IMR-90 (cell line): Measurements from ENCODE around the gene KRT37. TPM values are rescaled to one million over a fixed set of nuclear protein-coding genes. Genes with fewer than 3 reads are reported as not detected.

Experiments
- ATAC-seq: fragments of 200-7000 bp; cut with Tn5 transposase; 2 replicates; pipeline ENCODE4 v1.9.1; 2020; ENCODE audit warnings: low read depth, mild to moderate bottlenecking, moderate library complexity
- BruUV-seq: library from RNA; stranded (reverse); fragments of 400-500 nt; replicated peaks from 2 replicates; lab custom pipeline; 2021; lab: Mats Ljungman, UMichigan
- CTCF ChIA-PET: fragments of 300-600 bp; formaldehyde crosslinking; extraction: SDS; loops from one replicate; lab custom pipeline; 2021; ENCODE audit warnings: antibody characterized with exemption; lab: Yijun Ruan, JAX
- POLR2A ChIA-PET: fragments of 300-600 bp; sonication (Branson Sonifier 250); formaldehyde crosslinking; loops from one replicate; lab custom pipeline; 2022; ENCODE audit warnings: antibody characterized with exemption; ENCODE audit not compliant: unreplicated experiment; lab: Charles Lee
- DNase-seq: peaks from one replicate; pipeline ENCODE4 v3.0.0; 2013
- H2AFZ ChIP-seq: replicated peaks from 2 replicates; pipeline ENCODE3; 2013; ENCODE audit warnings: low read length, mild to moderate bottlenecking; ENCODE audit not compliant: poor library complexity
- H2AK5ac ChIP-seq: 2 replicates; pipeline ENCODE4 v1.6.1; 2013; ENCODE audit warnings: low read depth, low read length, inconsistent platforms
- H2AK9ac ChIP-seq: replicated peaks from 2 replicates; pipeline ENCODE3; 2013; ENCODE audit warnings: mild to moderate bottlenecking, low read depth, low read length, moderate library complexity; ENCODE audit not compliant: poor library complexity
- H2BK120ac ChIP-seq: 2 replicates; pipeline ENCODE4 v1.6.1; 2013; ENCODE audit warnings: low read depth, low read length, inconsistent platforms
- H2BK15ac ChIP-seq: 3 replicates; pipeline ENCODE4 v1.6.1; 2013; ENCODE audit warnings: low read depth, low read length, inconsistent platforms
- H2BK20ac ChIP-seq: 2 replicates; pipeline ENCODE4 v1.6.1; 2013; ENCODE audit warnings: low read depth, mild to moderate bottlenecking, inconsistent platforms, low read length, moderate library complexity
- H2BK5ac ChIP-seq: 2 replicates; pipeline ENCODE4 v1.6.1; 2013; ENCODE audit warnings: mild to moderate bottlenecking, low read depth, low read length, inconsistent platforms; ENCODE audit not compliant: poor library complexity, severe bottlenecking
- H3K14ac ChIP-seq: replicated peaks from 2 replicates; pipeline ENCODE4 v1.6.1; 2013; ENCODE audit warnings: low read depth, low read length, inconsistent platforms
- H3K18ac ChIP-seq: 2 replicates; pipeline ENCODE4 v1.6.1; 2013; ENCODE audit warnings: low read depth, low read length, control low read depth
- H3K23ac ChIP-seq: 2 replicates; pipeline ENCODE4 v1.6.1; 2013; ENCODE audit warnings: low read depth, low read length, inconsistent platforms
- H3K27ac ChIP-seq: 2 replicates; pipeline ENCODE4 v1.5.1; 2013; ENCODE audit warnings: mild to moderate bottlenecking, control low read depth, low read length; ENCODE audit not compliant: insufficient read depth
- H3K27me3 ChIP-seq: 2 replicates; pipeline ENCODE4 v1.6.1; 2013; ENCODE audit warnings: low read length; ENCODE audit not compliant: control insufficient read depth, insufficient read depth
- H3K36me3 ChIP-seq: 2 replicates; pipeline ENCODE4 v1.6.1; 2013; ENCODE audit warnings: low read length, mixed read lengths; ENCODE audit not compliant: control insufficient read depth, insufficient read depth
- H3K4ac ChIP-seq: 2 replicates; pipeline ENCODE4 v1.6.1; 2013; ENCODE audit warnings: low read depth, low read length, inconsistent platforms
- H3K4me1 ChIP-seq: 2 replicates; pipeline ENCODE4 v1.6.1; 2013; ENCODE audit warnings: low read length, mixed read lengths; ENCODE audit not compliant: control insufficient read depth, insufficient read depth
- H3K4me2 ChIP-seq: 2 replicates; pipeline ENCODE4 v1.6.1; 2013; ENCODE audit warnings: low read depth, mild to moderate bottlenecking, control low read depth, low read length, moderate library complexity
- H3K4me3 ChIP-seq: 2 replicates; pipeline ENCODE4 v1.5.1; 2013; ENCODE audit warnings: low read depth, mild to moderate bottlenecking, control low read depth, low read length, moderate library complexity; ENCODE audit not compliant: insufficient read depth
- H3K56ac ChIP-seq: 2 replicates; pipeline ENCODE4 v1.6.1; 2013; ENCODE audit warnings: low read length, inconsistent platforms; ENCODE audit not compliant: insufficient read depth; ENCODE audit errors: extremely low read depth
- H3K79me1 ChIP-seq, 2 experiments: 2 replicates each; pipeline ENCODE4 v1.6.1; 2013; ENCODE audit warnings: low read length in 2 of 2, inconsistent platforms in 1 of 2, low read depth in 1 of 2
- H3K9ac ChIP-seq: 2 replicates; pipeline ENCODE4 v1.6.1; 2013; ENCODE audit warnings: low read depth, low read length, control low read depth
- H3K9me1 ChIP-seq: 2 replicates; pipeline ENCODE4 v1.6.1; 2013; ENCODE audit warnings: low read length, inconsistent platforms; ENCODE audit not compliant: insufficient read depth
- H3K9me3 ChIP-seq: 2 replicates; pipeline ENCODE4 v1.6.1; 2013; ENCODE audit warnings: low read length; ENCODE audit not compliant: control insufficient read depth, insufficient read depth
- H4K20me1 ChIP-seq: 2 replicates; pipeline ENCODE4 v1.6.1; 2013; ENCODE audit warnings: low read length, inconsistent platforms; ENCODE audit not compliant: insufficient read depth
- H4K5ac ChIP-seq: 2 replicates; pipeline ENCODE4 v1.6.1; 2013; ENCODE audit warnings: mild to moderate bottlenecking, low read depth, low read length, control low read depth
- H4K8ac ChIP-seq, 2 experiments: 2 replicates each; pipeline ENCODE4 v1.6.1; 2013; ENCODE audit warnings: low read depth in 2 of 2, low read length in 2 of 2, control low read depth in 1 of 2, inconsistent platforms in 1 of 2
- H4K91ac ChIP-seq: 2 replicates; pipeline ENCODE4 v1.6.1; 2013; ENCODE audit warnings: low read depth, low read length, inconsistent platforms; ENCODE audit not compliant: insufficient read depth
- BHLHE40 ChIP-seq: fragments of 150-350 bp; IDR thresholded peaks from 2 replicates; pipeline ENCODE4 v1.6.1; 2016; ENCODE audit warnings: mild to moderate bottlenecking, low read depth, low read length
- CEBPB ChIP-seq: IDR thresholded peaks from 2 replicates; pipeline ENCODE4 v1.6.1; 2012; ENCODE audit warnings: low read depth, low read length, improper control_type of control experiment
- CHD1 ChIP-seq: IDR thresholded peaks from 2 replicates; pipeline ENCODE4 v1.6.1; 2012; ENCODE audit warnings: low read depth, low read length, improper control_type of control experiment
- FOS ChIP-seq: fragments of 150-350 bp; IDR thresholded peaks from 2 replicates; pipeline ENCODE4 v1.6.1; 2016; ENCODE audit warnings: low read depth, low read length
- MAFK ChIP-seq: IDR thresholded peaks from 2 replicates; pipeline ENCODE4 v1.6.1; 2012; ENCODE audit warnings: low read depth, low read length, improper control_type of control experiment
- MAZ ChIP-seq: IDR thresholded peaks from 2 replicates; pipeline ENCODE4 v1.6.1; 2012; ENCODE audit warnings: low read depth, mild to moderate bottlenecking, low read length, improper control_type of control experiment, moderate library complexity, borderline replicate concordance
- MXI1 ChIP-seq: IDR thresholded peaks from 2 replicates; pipeline ENCODE4 v1.6.1; 2012; ENCODE audit warnings: low read depth, mild to moderate bottlenecking, low read length, moderate library complexity, borderline replicate concordance
- NFE2L2 ChIP-seq: fragments of 150-350 bp; IDR thresholded peaks from 2 replicates; pipeline ENCODE4 v1.6.1; 2016; ENCODE audit warnings: low read depth, mild to moderate bottlenecking, low read length
- POLR2A ChIP-seq: IDR thresholded peaks from 2 replicates; pipeline ENCODE4 v1.6.1; 2012; ENCODE audit warnings: mild to moderate bottlenecking, low read depth, low read length
- RAD21 ChIP-seq: IDR thresholded peaks from 2 replicates; pipeline ENCODE4 v1.6.1; 2012; ENCODE audit warnings: low read length, improper control_type of control experiment
- RCOR1 ChIP-seq: IDR thresholded peaks from 2 replicates; pipeline ENCODE4 v1.6.1; 2012; ENCODE audit warnings: mild to moderate bottlenecking, low read length, improper control_type of control experiment; ENCODE audit not compliant: insufficient replicate concordance
- RFX5 ChIP-seq: IDR thresholded peaks from 2 replicates; pipeline ENCODE4 v1.8.0; 2012; ENCODE audit warnings: low read depth, mild to moderate bottlenecking, low read length, moderate library complexity
- SMC3 ChIP-seq: fragments of 150-350 bp; IDR thresholded peaks from 2 replicates; pipeline ENCODE4 v1.6.1; 2016; ENCODE audit warnings: low read depth, mild to moderate bottlenecking, antibody characterized with exemption, low read length, moderate library complexity
- WGBS, 2 experiments: methylation state at CpG; one replicate each; pipeline versions ENCODE4 v1.1.5 to v1.1.7; 2013; ENCODE audit warnings: missing lambda C conversion rate in 2 of 2; ENCODE audit not compliant: insufficient read length in 1 of 2; ENCODE audit errors: extremely low coverage in 2 of 2; 5-methylcytosine and 5-hydroxymethylcytosine counted together
- dilution Hi-C: fragments of 300-500 bp; cut with HindIII; formaldehyde crosslinking; loops from one replicate; pipeline ENCODE4 v1.14.3; 2018; ENCODE audit warnings: low sequenced_read_pairs; ENCODE audit not compliant: unreplicated experiment
- in situ Hi-C: fragments of 300-500 bp; cut with MboI; formaldehyde crosslinking; loops from 3 replicates; pipeline ENCODE4 v1.14.3; 2019; ENCODE audit warnings: low sequenced_read_pairs, inconsistent platforms, mixed read lengths
- intact Hi-C: fragments of 100-400 bp; cut with micrococcal nuclease; formaldehyde crosslinking; loops from 2 replicates; pipeline ENCODE4 v1.10.0; 2022
- polyA plus RNA-seq, 3 experiments: library from polyadenylated mRNA; depleted of rRNA; stranded (reverse); fragments of >200 nt; gene quantifications; 2 replicates each; pipeline ENCODE4 v1.2.3, GENCODE V29; 2012; ENCODE audit warnings: low replicate concordance in 1 of 3
- total RNA-seq: library from RNA; depleted of rRNA; stranded (reverse); fragments of >200 nt; gene quantifications from 2 replicates; pipeline ENCODE4 v1.2.3, GENCODE V29; 2012
- TF ChIP-seq, protein P1 (sequence below): conservative IDR thresholded peaks from 2 replicates; pipeline ENCODE4 v1.5.1; 2012; ENCODE audit warnings: mild to moderate bottlenecking, low read depth, low read length, improper control_type of control experiment
- TF ChIP-seq, protein P2 (sequence below): fragments of 150-350 bp; IDR thresholded peaks from 2 replicates; pipeline ENCODE4 v1.6.1; 2016; ENCODE audit warnings: low read depth, mild to moderate bottlenecking, low read length, moderate library complexity, borderline replicate concordance
- TF ChIP-seq, protein P3 (sequence below): fragments of 150-350 bp; IDR thresholded peaks from 2 replicates; pipeline ENCODE4 v1.6.1; 2017; ENCODE audit warnings: mild to moderate bottlenecking, antibody characterized with exemption, low read length, low read depth

The KRT37 gene
- total and polyA plus RNA-seq, 2 of the 4 experiments (the other 2 are of a cell fraction), result not detected

DNA sequence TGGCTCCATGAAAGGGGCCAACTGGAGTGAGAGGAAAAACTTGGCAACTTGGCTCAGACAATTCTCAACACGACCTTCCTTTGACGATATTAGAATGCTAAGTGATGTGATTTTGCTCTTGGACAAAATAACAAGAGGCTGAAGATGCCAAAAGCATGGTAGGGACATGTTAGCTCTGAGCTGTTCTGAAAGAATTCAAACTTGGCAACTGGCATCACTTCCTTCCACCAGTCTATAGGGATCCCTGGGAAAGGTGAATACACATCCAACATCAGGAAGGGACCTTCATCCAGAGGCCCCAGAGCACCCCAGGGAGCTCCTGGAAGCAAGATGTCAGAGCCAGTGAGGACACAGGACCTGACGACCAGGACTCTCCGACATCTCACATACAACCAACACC, 4.3 kb downstream of the KRT37 start:
- ATAC-seq (no peak), DNase-seq (peak; percentile 26)
- H3K36me3 ChIP-seq, result no peaks in the 10 kb centered on the region
- H3K4me2 ChIP-seq, result no peak overlapping the region
- no TSS peak for BruUV-seq
- TF ChIP-seq, protein P1, sequence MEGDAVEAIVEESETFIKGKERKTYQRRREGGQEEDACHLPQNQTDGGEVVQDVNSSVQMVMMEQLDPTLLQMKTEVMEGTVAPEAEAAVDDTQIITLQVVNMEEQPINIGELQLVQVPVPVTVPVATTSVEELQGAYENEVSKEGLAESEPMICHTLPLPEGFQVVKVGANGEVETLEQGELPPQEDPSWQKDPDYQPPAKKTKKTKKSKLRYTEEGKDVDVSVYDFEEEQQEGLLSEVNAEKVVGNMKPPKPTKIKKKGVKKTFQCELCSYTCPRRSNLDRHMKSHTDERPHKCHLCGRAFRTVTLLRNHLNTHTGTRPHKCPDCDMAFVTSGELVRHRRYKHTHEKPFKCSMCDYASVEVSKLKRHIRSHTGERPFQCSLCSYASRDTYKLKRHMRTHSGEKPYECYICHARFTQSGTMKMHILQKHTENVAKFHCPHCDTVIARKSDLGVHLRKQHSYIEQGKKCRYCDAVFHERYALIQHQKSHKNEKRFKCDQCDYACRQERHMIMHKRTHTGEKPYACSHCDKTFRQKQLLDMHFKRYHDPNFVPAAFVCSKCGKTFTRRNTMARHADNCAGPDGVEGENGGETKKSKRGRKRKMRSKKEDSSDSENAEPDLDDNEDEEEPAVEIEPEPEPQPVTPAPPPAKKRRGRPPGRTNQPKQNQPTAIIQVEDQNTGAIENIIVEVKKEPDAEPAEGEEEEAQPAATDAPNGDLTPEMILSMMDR, result no peak
- TF ChIP-seq BHLHE40 (no peak), RFX5 (no peak), CEBPB (no peak), MAFK (no peak), RAD21 (no peak), POLR2A (no peak), FOS (no peak), RCOR1 (no peak), MXI1 (no peak), MAZ (no peak), CHD1 (no peak), NFE2L2 (no peak), SMC3 (no peak)
- TF ChIP-seq, protein P2, sequence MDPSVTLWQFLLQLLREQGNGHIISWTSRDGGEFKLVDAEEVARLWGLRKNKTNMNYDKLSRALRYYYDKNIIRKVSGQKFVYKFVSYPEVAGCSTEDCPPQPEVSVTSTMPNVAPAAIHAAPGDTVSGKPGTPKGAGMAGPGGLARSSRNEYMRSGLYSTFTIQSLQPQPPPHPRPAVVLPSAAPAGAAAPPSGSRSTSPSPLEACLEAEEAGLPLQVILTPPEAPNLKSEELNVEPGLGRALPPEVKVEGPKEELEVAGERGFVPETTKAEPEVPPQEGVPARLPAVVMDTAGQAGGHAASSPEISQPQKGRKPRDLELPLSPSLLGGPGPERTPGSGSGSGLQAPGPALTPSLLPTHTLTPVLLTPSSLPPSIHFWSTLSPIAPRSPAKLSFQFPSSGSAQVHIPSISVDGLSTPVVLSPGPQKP, result no peak
- TF ChIP-seq, protein P3, sequence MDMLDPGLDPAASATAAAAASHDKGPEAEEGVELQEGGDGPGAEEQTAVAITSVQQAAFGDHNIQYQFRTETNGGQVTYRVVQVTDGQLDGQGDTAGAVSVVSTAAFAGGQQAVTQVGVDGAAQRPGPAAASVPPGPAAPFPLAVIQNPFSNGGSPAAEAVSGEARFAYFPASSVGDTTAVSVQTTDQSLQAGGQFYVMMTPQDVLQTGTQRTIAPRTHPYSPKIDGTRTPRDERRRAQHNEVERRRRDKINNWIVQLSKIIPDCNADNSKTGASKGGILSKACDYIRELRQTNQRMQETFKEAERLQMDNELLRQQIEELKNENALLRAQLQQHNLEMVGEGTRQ, result no peak
- peaks cover 31% of the 10 kb centered on the region for H3K4me1 ChIP-seq
- intact Hi-C loops (no loop called here), dilution Hi-C loops (no loop called here), in situ Hi-C loops (no loop called here)
- H2AK9ac ChIP-seq, result peak overlapping the region; percentile 0
- no peaks in the 10 kb centered on the region for H4K20me1 ChIP-seq
- H2AFZ ChIP-seq, result no peak overlapping the region
- ChIA-PET CTCF (no interaction called here), POLR2A (no interaction called here)
- H4K91ac ChIP-seq, result peak overlapping the region; percentile 53; the same call in 1 of the 2 replicates
- H3K56ac ChIP-seq, result no peak overlapping the region
- no peaks in the 10 kb centered on the region for H3K79me1 ChIP-seq
- H3K27ac ChIP-seq, result no peak overlapping the region
- H3K4ac ChIP-seq, result peak overlapping the region; percentile 63; the same call in 1 of the 2 replicates
- peak overlapping the region; percentile 89; the same call in 2 of the 3 replicates for H2BK15ac ChIP-seq
- H3K9ac ChIP-seq, result no peak overlapping the region
- peak overlapping the region; percentile 79 for H2BK120ac ChIP-seq
- WGBS, 2 experiments, result no CpG with 5 or more reads among the region's 4 CpGs
- H3K9me3 ChIP-seq, result no peaks in the 10 kb centered on the region
- H3K9me1 ChIP-seq, result peaks cover 26% of the 10 kb centered on the region
- no peak overlapping the region for H3K23ac ChIP-seq
- peak overlapping the region; percentile 88 for H2AK5ac ChIP-seq
- H3K4me3 ChIP-seq, result no peak overlapping the region
- no peak overlapping the region for H2BK5ac ChIP-seq
- peak overlapping the region; percentile 9 to 26; a peak in 2 of 4 replicates for H4K8ac ChIP-seq
- no peaks in the 10 kb centered on the region for H3K27me3 ChIP-seq
- H3K14ac ChIP-seq, result peak overlapping the region; percentile 32; the same call in 1 of the 2 replicates
- peak overlapping the region; percentile 16; the same call in 1 of the 2 replicates for H3K18ac ChIP-seq
- H4K5ac ChIP-seq, result peak overlapping the region; percentile 2; the same call in 1 of the 2 replicates
- H2BK20ac ChIP-seq, result peak overlapping the region; percentile 93
